Measurements from ENCODE around the gene DGLUCY. TPM values are rescaled to one million over a fixed set of nuclear protein-coding genes. Genes with fewer than 3 reads are reported as not detected.
A peak's percentile ranks its signal among the peaks of the same experiment; 100 is the strongest.

Gene DGLUCY
- polyA plus RNA-seq, 3 donors = 54.9 to 88.4 (median 66.0) TPM

DNA sequence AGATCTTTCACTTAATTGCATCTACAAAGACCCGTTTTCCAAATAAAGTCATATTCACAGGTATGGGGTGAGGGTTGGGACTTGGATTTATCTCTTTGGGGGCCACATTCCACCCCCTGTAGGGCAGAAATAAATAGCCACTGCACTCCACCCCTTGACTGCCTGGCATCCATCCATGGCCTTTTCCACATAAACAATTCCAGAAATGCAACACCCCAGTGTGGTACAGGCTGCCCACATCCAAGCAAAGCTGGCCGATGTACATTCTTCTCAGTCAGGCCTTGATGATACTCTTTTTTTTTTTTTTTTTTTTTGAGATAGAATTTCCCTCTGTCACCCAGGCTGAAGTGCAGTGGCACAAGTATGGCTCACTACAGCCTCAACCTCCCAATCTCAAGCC lies 12.9 kb downstream of the DGLUCY start:
- Histone ChIP-seq H3K27ac (ENCODE audit: low read depth in 1 of 2, low read length in 2 of 2) (no peak overlapping the region), H3K4me1 (ENCODE audit: control insufficient read depth in 1 of 2, insufficient read depth in 2 of 2, low read length in 2 of 2) (peaks cover 30 to 40% of the 10 kb centered on the region in 2 donors), H3K79me2 (ENCODE audit: insufficient read depth, low read length) (peaks cover 72% of the 10 kb centered on the region), H3K27me3 (ENCODE audit: control insufficient read depth in 2 of 2, insufficient read depth in 2 of 2, low read length in 2 of 2) (no peaks in the 10 kb centered on the region), H3K4me3 (replicated peaks in 1 of 3; ENCODE audit: low read depth in 2 of 3, low read length in 3 of 3) (no peak overlapping the region), H3K36me3 (replicated peaks in 1 of 2; ENCODE audit: control insufficient read depth in 1 of 2, insufficient read depth in 2 of 2, low read length in 2 of 2) (peaks cover 12 to 54% of the 10 kb centered on the region in 2 donors), H4K20me1 (ENCODE audit: insufficient read depth, low read length) (peaks cover 82% of the 10 kb centered on the region), H3K9ac (ENCODE audit: insufficient read depth, low read length, poor library complexity, severe bottlenecking) (no peak overlapping the region), H3K9me3 (replicated peaks in 1 of 2; ENCODE audit: control insufficient read depth in 1 of 2, insufficient read depth in 1 of 2, low read length in 2 of 2) (no peaks in the 10 kb centered on the region), H3K4me2 (replicated peaks; ENCODE audit: extremely low read depth, low read length, poor library complexity, severe bottlenecking) (no peak overlapping the region), H2AFZ (ENCODE audit: insufficient read depth, low read depth, low read length, poor library complexity, severe bottlenecking) (no peak overlapping the region)
- no CpG with 5 or more reads among the region's 2 CpGs for WGBS (ENCODE audit: insufficient coverage)
- Mint-ChIP-seq H3K4me3 (no peak overlapping the region), H3K27ac (peak overlapping the region in 1 of 7 donors; percentile 75), H3K4me1 (peaks cover 55% of the 10 kb centered on the region), H3K36me3 (peaks cover 35 to 54% of the 10 kb centered on the region in 2 donors), H3K27me3 (ENCODE audit: low read depth in 3 of 3) (peaks cover 0 to 2% (median 0%) of the 10 kb centered on the region in 3 donors), H3K9me3 (peaks cover 0 to 3% (median 0%) of the 10 kb centered on the region in 7 donors)
- DNase-seq = no peak
- intact Hi-C loops (cut with micrococcal nuclease) = no loop called here
- TF ChIP-seq, protein P1, sequence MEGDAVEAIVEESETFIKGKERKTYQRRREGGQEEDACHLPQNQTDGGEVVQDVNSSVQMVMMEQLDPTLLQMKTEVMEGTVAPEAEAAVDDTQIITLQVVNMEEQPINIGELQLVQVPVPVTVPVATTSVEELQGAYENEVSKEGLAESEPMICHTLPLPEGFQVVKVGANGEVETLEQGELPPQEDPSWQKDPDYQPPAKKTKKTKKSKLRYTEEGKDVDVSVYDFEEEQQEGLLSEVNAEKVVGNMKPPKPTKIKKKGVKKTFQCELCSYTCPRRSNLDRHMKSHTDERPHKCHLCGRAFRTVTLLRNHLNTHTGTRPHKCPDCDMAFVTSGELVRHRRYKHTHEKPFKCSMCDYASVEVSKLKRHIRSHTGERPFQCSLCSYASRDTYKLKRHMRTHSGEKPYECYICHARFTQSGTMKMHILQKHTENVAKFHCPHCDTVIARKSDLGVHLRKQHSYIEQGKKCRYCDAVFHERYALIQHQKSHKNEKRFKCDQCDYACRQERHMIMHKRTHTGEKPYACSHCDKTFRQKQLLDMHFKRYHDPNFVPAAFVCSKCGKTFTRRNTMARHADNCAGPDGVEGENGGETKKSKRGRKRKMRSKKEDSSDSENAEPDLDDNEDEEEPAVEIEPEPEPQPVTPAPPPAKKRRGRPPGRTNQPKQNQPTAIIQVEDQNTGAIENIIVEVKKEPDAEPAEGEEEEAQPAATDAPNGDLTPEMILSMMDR (IDR thresholded peaks at IDR 0.05) = no peak

DNA sequence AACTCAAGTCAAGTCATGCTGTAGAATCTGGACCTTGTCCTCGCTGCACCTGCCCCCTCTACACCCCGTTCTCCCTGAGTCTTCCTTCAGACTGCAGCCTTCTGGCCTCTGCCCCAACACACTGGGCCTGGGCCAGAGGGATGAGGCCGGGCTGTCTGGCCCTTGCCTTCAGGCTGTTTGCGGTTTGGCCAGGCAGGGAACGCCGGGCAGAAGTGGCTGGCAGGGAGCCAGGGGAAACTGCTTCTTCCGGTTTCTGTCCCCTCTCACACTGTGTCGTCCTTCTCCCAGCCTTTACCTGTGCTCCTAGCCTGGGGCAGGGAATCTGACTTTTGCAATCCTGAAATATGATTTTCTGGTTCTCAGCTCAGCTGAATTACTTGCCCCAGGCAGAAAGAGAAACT lies 13.5 kb downstream of the DGLUCY start:
- H2AFZ ChIP-seq (ENCODE audit: insufficient read depth, low read depth, low read length, poor library complexity, severe bottlenecking) = no peak overlapping the region
- peak overlapping the region in 1 of 2 donors; percentile 56 for H3K27ac ChIP-seq (ENCODE audit: low read depth in 1 of 2, low read length in 2 of 2)
- Mint-ChIP-seq H3K4me3 (no peak overlapping the region), H3K27ac (peak overlapping the region in 3 of 7 donors; percentile 20 to 65 (median 58)), H3K36me3 (peaks cover 40 to 60% of the 10 kb centered on the region in 2 donors), H3K4me1 (peaks cover 55% of the 10 kb centered on the region), H3K9me3 (peaks cover 0 to 3% (median 0%) of the 10 kb centered on the region in 7 donors), H3K27me3 (ENCODE audit: low read depth in 3 of 3) (peaks cover 0 to 2% (median 0%) of the 10 kb centered on the region in 3 donors)
- no peak overlapping the region for H3K4me2 ChIP-seq (replicated peaks; ENCODE audit: extremely low read depth, low read length, poor library complexity, severe bottlenecking)
- peaks cover 12 to 60% of the 10 kb centered on the region in 2 donors for H3K36me3 ChIP-seq (replicated peaks in 1 of 2; ENCODE audit: control insufficient read depth in 1 of 2, insufficient read depth in 2 of 2, low read length in 2 of 2)
- peaks cover 80% of the 10 kb centered on the region for H4K20me1 ChIP-seq (ENCODE audit: insufficient read depth, low read length)
- peak in 2 of 3 donors; percentile 32 for DNase-seq
- H3K9ac ChIP-seq (ENCODE audit: insufficient read depth, low read length, poor library complexity, severe bottlenecking) = no peak overlapping the region
- intact Hi-C loops (cut with micrococcal nuclease) = no loop called here
- H3K4me1 ChIP-seq (ENCODE audit: control insufficient read depth in 1 of 2, insufficient read depth in 2 of 2, low read length in 2 of 2) = peaks cover 30 to 40% of the 10 kb centered on the region in 2 donors
- H3K27me3 ChIP-seq (ENCODE audit: control insufficient read depth in 2 of 2, insufficient read depth in 2 of 2, low read length in 2 of 2) = no peaks in the 10 kb centered on the region
- TF ChIP-seq, protein P1 (IDR thresholded peaks at IDR 0.05) = no peak
- WGBS (ENCODE audit: insufficient coverage) = 41% methylated on average over 8 of the region's 8 CpGs
- no peaks in the 10 kb centered on the region for H3K9me3 ChIP-seq (replicated peaks in 1 of 2; ENCODE audit: control insufficient read depth in 1 of 2, insufficient read depth in 1 of 2, low read length in 2 of 2)
- H3K4me3 ChIP-seq (replicated peaks in 1 of 3; ENCODE audit: low read depth in 2 of 3, low read length in 3 of 3) = no peak overlapping the region
- peaks cover 67% of the 10 kb centered on the region for H3K79me2 ChIP-seq (ENCODE audit: insufficient read depth, low read length)
